ENCODE measurements around the gene PPP4R4.

The PPP4R4 gene

DNA sequence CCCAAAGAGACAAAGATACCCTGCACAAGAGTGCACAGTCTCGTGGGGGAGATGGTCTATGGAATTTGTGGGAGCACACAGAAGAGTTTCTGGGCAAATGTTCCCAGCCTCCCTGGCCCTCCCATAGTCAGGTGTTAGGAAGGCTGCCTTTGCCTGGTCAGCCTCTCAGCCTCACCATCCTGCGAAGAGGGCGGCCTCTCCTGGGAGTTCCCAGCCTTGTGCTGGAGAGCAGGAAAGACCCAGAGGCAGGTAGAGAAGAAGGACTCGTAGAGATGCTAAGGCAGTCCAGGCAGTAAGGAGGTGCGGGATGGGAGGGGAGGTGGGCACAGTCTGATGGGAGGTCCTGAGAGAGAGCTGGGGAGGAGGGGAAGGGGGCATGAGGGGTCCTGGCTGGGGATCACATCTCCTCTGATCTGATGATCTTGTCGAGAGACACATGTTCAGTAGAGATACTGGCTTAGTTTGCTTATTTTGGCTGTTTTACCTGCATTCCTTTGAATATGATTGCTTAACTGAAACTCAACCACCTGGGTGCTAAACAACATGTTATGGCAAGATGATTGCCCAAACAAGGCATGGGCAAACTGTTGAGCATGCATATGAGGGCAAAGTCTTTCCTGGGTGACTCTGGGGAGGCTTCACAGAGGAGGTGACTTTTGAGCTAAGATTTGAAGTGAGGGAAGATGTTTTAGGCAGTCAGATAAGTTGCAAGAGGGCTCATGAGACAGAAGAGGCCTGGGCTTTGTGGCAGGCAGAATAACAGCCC, 138.5 kb downstream of the PPP4R4 start:
- Histone ChIP-seq H3K27me3 (ENCODE audit: control insufficient read depth, insufficient read depth, low read length) (no peaks in the 10 kb centered on the region), H3K4me3 (ENCODE audit: low read length) (no peak overlapping the region), H3K9ac (ENCODE audit: low read length) (no peak overlapping the region), H3K27ac (ENCODE audit: low read depth, low read length) (no peak overlapping the region), H3K36me3 (ENCODE audit: control insufficient read depth, insufficient read depth, low read length) (no peaks in the 10 kb centered on the region), H3K4me1 (ENCODE audit: control insufficient read depth, insufficient read depth, low read length) (no peaks in the 10 kb centered on the region)

DNA sequence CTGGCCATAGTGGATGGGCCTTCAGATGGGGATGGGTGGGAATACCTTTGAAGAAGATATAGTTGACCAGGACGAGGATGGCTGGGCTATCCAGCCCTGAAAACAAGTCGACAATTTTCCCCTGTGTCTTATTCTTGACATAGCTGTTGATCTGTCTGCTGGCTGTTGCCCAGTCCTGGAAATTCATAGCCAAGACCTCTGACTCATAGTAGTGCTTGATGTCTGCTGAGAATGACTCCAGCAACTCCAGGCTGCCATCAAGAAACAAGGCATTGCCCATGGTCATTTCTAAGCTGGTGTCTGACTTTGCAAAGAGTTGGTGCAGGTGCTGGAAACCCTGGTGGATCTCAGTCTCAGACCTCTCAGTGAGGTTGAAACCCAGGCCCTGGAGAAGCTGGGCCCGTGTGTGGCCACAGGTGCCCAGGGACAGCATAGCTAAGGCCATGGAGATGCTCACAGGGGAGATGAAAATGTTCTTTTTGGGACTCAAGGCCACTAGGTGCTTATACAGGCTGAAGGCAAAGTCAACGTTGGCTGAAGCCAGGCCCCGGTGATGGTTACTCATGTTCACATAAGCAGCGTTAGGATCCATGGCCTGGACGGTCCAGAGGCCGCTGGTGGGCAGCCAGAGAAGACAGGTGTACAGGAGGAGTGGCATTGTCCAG, 140.0 kb downstream of the PPP4R4 start:
- H3K36me3 ChIP-seq (ENCODE audit: control insufficient read depth, insufficient read depth, low read length) = no peaks in the 10 kb centered on the region
- no peak overlapping the region for H3K4me3 ChIP-seq (ENCODE audit: low read length)
- no peaks in the 10 kb centered on the region for H3K4me1 ChIP-seq (ENCODE audit: control insufficient read depth, insufficient read depth, low read length)
- H3K27ac ChIP-seq (ENCODE audit: low read depth, low read length) = no peak overlapping the region
- H3K27me3 ChIP-seq (ENCODE audit: control insufficient read depth, insufficient read depth, low read length) = no peaks in the 10 kb centered on the region
- H3K9ac ChIP-seq (ENCODE audit: low read length) = no peak overlapping the region

DNA sequence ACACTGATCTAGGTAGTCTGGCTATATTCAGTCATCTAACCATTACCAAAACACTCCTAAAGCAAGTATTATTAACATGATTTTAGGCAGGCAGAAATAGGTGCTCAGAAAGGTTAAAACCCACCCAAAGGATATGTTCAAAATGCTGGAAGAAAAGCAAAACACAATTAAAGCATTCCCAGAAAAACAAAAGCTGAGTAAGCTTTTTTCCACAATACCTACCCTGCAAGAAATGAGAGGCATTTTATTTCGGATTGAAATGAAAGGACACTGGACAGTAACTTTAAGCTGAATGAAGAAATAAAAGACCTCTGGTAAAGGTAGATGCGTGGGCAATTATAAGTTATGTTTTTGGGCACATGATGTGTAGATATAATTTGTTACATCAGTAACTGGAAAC, 140.8 kb downstream of the PPP4R4 start:
- Histone ChIP-seq H3K27me3 (ENCODE audit: control insufficient read depth, insufficient read depth, low read length) (no peaks in the 10 kb centered on the region), H3K4me1 (ENCODE audit: control insufficient read depth, insufficient read depth, low read length) (no peaks in the 10 kb centered on the region), H3K27ac (ENCODE audit: low read depth, low read length) (no peak overlapping the region), H3K36me3 (ENCODE audit: control insufficient read depth, insufficient read depth, low read length) (no peaks in the 10 kb centered on the region), H3K4me3 (ENCODE audit: low read length) (no peak overlapping the region), H3K9ac (ENCODE audit: low read length) (no peak overlapping the region)

DNA sequence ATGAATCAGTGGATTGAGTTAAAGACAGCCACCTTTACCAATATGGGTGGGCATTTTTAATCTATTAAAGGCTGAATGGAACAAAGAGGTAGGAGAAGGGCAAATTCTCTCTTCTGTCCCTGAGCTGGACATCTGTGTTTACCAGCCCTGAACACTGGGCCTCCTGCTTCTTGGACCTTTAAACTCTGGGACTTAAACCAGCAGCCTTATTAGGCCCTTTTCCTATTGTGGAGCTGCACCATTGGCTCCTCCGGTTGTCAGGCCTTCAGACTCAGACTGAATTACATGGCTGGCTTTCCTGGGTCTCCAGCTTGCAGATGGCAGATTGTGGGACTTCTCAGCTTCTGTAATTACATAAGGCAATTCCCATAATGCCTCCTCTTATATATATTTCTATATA, 142.6 kb downstream of the PPP4R4 start:
- no peak overlapping the region for H3K9ac ChIP-seq (ENCODE audit: low read length)
- no peaks in the 10 kb centered on the region for H3K27me3 ChIP-seq (ENCODE audit: control insufficient read depth, insufficient read depth, low read length)
- no peaks in the 10 kb centered on the region for H3K4me1 ChIP-seq (ENCODE audit: control insufficient read depth, insufficient read depth, low read length)
- no peak overlapping the region for H3K4me3 ChIP-seq (ENCODE audit: low read length)
- no peak overlapping the region for H3K27ac ChIP-seq (ENCODE audit: low read depth, low read length)
- no peaks in the 10 kb centered on the region for H3K36me3 ChIP-seq (ENCODE audit: control insufficient read depth, insufficient read depth, low read length)

DNA sequence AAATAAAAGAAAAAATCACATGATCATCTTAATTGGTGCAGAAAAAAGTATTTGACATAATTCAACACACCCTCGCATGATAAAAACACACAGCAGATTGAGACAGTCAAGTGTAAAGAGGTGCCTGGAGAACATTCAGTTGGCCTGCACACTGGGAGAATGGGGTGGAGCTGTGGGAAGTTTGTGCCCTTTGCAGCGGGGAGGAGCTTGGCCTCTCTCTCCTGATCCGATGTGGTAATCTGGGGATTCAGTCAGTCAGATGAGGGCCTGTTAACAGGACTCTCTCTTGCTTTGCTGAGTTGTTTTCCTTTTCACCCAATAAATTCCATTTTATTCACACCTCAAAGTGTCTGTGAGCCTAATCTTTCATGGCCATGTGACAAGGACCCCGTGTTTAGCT, 143.1 kb downstream of the PPP4R4 start:
- H3K4me1 ChIP-seq (ENCODE audit: control insufficient read depth, insufficient read depth, low read length) = no peaks in the 10 kb centered on the region

DNA sequence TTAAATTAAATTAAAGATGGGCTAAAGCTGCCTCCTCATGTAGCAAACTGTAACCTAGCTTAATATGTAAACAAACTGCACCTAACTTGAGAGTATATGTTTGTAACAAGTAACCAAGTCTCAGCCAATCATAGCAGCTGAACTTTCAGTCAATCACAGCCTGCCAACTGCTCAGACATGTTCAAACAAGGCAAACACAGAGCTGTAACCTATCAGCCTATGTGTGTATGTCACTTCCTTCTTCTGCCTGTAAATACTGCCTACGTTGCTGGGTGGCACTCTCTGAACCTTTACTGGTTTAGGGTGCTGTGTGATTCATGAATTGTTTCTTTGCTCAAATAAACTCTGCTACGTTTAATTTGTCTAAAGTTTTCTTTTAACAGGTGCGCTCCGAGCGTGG, 146.1 kb downstream of the PPP4R4 start:
- no peaks in the 10 kb centered on the region for H3K36me3 ChIP-seq (ENCODE audit: control insufficient read depth, insufficient read depth, low read length)
- no peak overlapping the region for H3K27ac ChIP-seq (ENCODE audit: low read depth, low read length)
- H3K4me3 ChIP-seq (ENCODE audit: low read length) = no peak overlapping the region
- H3K27me3 ChIP-seq (ENCODE audit: control insufficient read depth, insufficient read depth, low read length) = no peaks in the 10 kb centered on the region
- H3K4me1 ChIP-seq (ENCODE audit: control insufficient read depth, insufficient read depth, low read length) = no peaks in the 10 kb centered on the region
- H3K9ac ChIP-seq (ENCODE audit: low read length) = no peak overlapping the region

More for the DNA sequence above, 143.1 kb downstream of the PPP4R4 start:
- Histone ChIP-seq H3K27ac (ENCODE audit: low read depth, low read length) (no peak overlapping the region), H3K9ac (ENCODE audit: low read length) (no peak overlapping the region), H3K4me3 (ENCODE audit: low read length) (no peak overlapping the region), H3K27me3 (ENCODE audit: control insufficient read depth, insufficient read depth, low read length) (no peaks in the 10 kb centered on the region), H3K36me3 (ENCODE audit: control insufficient read depth, insufficient read depth, low read length) (no peaks in the 10 kb centered on the region)

DNA sequence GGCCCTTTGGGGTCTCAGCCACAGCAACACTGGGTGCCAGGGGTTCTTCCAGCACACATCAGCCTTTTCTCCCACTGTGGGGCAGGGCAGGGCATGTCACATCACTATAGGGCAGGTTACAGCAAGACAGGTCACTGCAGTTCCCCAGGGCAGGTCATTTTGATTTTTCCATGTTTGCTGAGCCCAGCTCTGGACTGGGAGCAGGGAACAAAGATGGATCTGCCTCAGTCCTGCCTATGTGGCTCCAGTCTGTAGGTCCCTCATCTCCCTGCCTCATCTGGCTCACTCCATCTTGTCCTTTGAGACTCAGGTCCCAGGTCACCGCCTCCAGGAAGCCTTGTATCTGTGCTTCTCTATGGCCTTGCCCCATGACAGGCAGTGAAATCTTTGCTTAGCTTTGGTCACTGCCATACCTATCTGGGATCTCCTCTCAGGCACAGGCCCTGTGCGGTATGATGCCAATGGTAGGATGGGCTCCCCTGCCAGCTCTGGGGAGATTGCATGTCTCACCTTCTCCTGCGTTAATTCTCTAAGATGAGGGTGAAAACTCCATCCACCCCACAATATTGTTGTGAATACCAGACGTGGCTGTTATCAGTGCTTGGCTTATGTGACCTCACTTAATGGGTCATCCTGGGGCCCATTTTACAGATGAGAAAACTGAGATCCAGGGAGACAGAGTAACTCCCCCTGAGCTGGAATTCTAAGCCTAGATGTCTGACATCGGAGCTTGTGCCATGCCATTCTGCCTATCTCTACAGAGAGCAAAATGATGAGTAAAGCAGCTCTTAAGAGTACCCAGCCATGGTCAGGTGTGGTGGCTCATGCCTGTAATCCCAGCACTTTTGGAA, 147.5 kb downstream of the PPP4R4 start:
- no peaks in the 10 kb centered on the region for H3K36me3 ChIP-seq (ENCODE audit: control insufficient read depth, insufficient read depth, low read length)
- H3K9ac ChIP-seq (ENCODE audit: low read length) = no peak overlapping the region
- no peak overlapping the region for H3K27ac ChIP-seq (ENCODE audit: low read depth, low read length)
- H3K4me3 ChIP-seq (ENCODE audit: low read length) = no peak overlapping the region
- H3K4me1 ChIP-seq (ENCODE audit: control insufficient read depth, insufficient read depth, low read length) = no peaks in the 10 kb centered on the region
- H3K27me3 ChIP-seq (ENCODE audit: control insufficient read depth, insufficient read depth, low read length) = no peaks in the 10 kb centered on the region

DNA sequence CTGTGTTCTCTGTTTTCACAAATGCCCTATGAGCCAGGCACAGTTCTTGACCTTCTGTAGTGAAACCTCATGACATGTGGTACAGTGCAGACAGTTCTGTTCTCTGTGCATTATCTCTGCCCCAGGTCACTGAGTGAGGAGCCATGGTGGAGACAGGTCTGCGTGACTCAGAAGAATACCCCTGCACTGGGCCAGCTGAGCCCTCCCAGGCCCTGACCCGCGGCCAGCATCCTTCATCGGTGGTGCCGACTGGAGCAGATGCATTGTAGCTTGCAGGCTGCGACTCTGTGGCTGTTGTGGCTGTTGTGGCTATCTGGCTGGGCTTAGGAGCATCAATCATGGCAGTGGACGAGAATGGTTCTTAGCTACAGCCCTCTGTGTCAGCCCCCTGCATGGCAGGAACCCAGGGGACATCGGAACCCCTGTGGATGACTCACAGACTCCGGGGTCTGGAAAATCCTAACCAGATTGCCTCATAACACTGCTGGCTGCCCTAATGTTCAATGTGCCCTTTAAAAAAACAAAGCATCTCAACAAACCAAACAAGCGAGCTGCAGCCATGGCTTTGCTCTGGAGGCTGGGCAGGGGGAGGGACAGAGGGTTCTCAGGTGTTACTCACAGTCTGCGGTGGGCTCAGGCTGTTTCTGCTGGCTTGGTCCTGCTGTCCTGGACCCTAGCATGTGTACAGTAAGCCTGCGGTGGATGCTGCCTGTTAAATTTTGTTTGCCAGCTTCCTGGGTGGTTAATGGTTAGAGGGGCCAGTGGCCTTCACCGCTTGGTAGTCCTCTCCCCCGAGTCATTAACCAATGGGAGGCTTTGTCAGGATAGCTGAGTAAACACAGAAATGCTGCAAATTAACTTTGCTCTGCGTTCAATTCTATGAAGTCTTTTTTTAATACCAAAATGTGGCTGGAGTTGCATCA, 148.8 kb downstream of the PPP4R4 start, which contains the start of gene SERPINA6:
SERPINA6 (minus strand) TSS at position 689 of the 923 bp plus-strand sequence. CDS start 8,688 bp downstream, outside the sequence.
- H3K4me3 ChIP-seq (ENCODE audit: low read length) = peak within 1 kb of the TSS; percentile 11
- H3K27ac ChIP-seq (ENCODE audit: low read depth, low read length) = no peak within 1 kb of the TSS
- H3K9ac ChIP-seq (ENCODE audit: low read length) = no peak within 1 kb of the TSS
- no peaks in the 10 kb centered on the region for H3K4me1 ChIP-seq (ENCODE audit: control insufficient read depth, insufficient read depth, low read length)
- H3K36me3 ChIP-seq (ENCODE audit: control insufficient read depth, insufficient read depth, low read length) = no peaks in the 10 kb centered on the region
- no peaks in the 10 kb centered on the region for H3K27me3 ChIP-seq (ENCODE audit: control insufficient read depth, insufficient read depth, low read length)

DNA sequence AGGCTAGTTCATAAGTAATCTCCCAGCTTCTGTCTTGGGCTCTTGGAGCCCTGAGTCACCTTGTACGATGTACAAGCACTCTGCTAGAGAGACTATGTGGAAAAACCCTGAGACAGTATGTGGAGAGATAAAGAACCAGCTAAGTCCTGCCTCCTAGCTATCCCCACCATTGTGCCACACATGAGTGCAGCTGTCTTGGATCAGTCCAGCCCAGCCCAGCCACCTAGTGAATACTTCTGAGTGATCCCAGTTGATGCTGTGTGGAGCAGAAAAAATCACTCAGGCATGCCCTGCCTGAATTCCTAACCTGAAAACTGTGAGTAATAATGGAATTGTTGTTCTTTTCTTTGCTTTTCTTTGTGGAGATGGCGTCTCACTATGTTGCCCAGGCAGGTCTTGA, 154.1 kb downstream of the PPP4R4 start:
- no peaks in the 10 kb centered on the region for H3K4me1 ChIP-seq (ENCODE audit: control insufficient read depth, insufficient read depth, low read length)
- H3K36me3 ChIP-seq (ENCODE audit: control insufficient read depth, insufficient read depth, low read length) = no peaks in the 10 kb centered on the region
- H3K27ac ChIP-seq (ENCODE audit: low read depth, low read length) = no peak overlapping the region
- no peaks in the 10 kb centered on the region for H3K27me3 ChIP-seq (ENCODE audit: control insufficient read depth, insufficient read depth, low read length)
- H3K9ac ChIP-seq (ENCODE audit: low read length) = no peak overlapping the region
- no peak overlapping the region for H3K4me3 ChIP-seq (ENCODE audit: low read length)
